Measurements from ENCODE around the gene PI4KA. TPM values are rescaled to one million over a fixed set of nuclear protein-coding genes. Genes with fewer than 3 reads are reported as not detected.

PI4KA gene
- total RNA-seq, 1 experiment from 2014 or later = 65.8 TPM

GRCh38 chr22:20792966-20793728 lies 65.5 kb downstream of the PI4KA start:
- Histone ChIP-seq H3K23me2 (ENCODE audit: insufficient read length, low read depth, low read length, poor library complexity, severe bottlenecking) (no peaks in the 10 kb centered on the region), H3K56ac (ENCODE audit: insufficient read length, low read depth, low read length) (no peak overlapping the region), H2BK5ac (ENCODE audit: insufficient read length, low read length) (no peak overlapping the region), H2BK12ac (ENCODE audit: insufficient read length, low read depth, low read length) (no peak overlapping the region), H3K9ac (ENCODE audit: extremely low read depth, insufficient read length, low read length) (no peak overlapping the region), H2AK5ac (ENCODE audit: insufficient read length, low read length) (no peak overlapping the region), H4K8ac (replicated peaks; ENCODE audit: insufficient read length, low read depth, low read length) (no peak overlapping the region), H3K27me3 (ENCODE audit: insufficient read depth, low read length) (no peaks in the 10 kb centered on the region), H3K27ac (ENCODE audit: insufficient read length, low read depth, low read length) (no peak overlapping the region), H2BK120ac (ENCODE audit: low read depth, low read length, poor library complexity, severe bottlenecking) (no peak overlapping the region), H3K79me2 (ENCODE audit: insufficient read depth, low read length) (no peaks in the 10 kb centered on the region), H3T11ph (ENCODE audit: low read length) (no peak overlapping the region), H3K4ac (ENCODE audit: low read depth, low read length) (no peak overlapping the region), H3K9me3 (ENCODE audit: control insufficient read depth, low read depth, low read length) (no peaks in the 10 kb centered on the region), H3K18ac (ENCODE audit: insufficient read length, low read depth, low read length) (no peak overlapping the region), H2AFZ (ENCODE audit: low read length) (no peak overlapping the region), H3K4me2 (ENCODE audit: insufficient read depth, insufficient read length, low read length) (no peak overlapping the region), H3K4me1 (ENCODE audit: insufficient read depth, low read length) (no peaks in the 10 kb centered on the region), H3K14ac (ENCODE audit: insufficient read depth, low read length) (no peak overlapping the region), H3K23ac (ENCODE audit: insufficient read length, low read depth, low read length) (no peak overlapping the region), H3K79me1 (ENCODE audit: insufficient read depth, low read depth, low read length, poor library complexity, severe bottlenecking) (no peaks in the 10 kb centered on the region), H4K5ac (ENCODE audit: insufficient read length, low read depth, low read length) (no peak overlapping the region), H2BK20ac (ENCODE audit: low read depth, low read length, poor library complexity, severe bottlenecking) (no peak overlapping the region), H4K20me1 (ENCODE audit: control insufficient read depth, insufficient read depth, insufficient read length) (no peaks in the 10 kb centered on the region), H2BK15ac (ENCODE audit: low read depth, low read length) (no peak overlapping the region), H4K91ac (ENCODE audit: insufficient read length, low read depth, low read length) (no peak overlapping the region)
- no peak for DNase-seq
- H3K9me3 Mint-ChIP-seq = no peaks in the 10 kb centered on the region
- 0 out of 7 replicates have a peak overlapping the region, but pooled peaks of 1 of the 3 experiments have one; percentile 66 for H3K27ac Mint-ChIP-seq
- H3K36me3 Mint-ChIP-seq (ENCODE audit: insufficient read depth in 1 of 3, low read depth in 3 of 3) = peaks cover 0 to 45% (median under 1%) of the 10 kb centered on the region in 3 experiments; a peak in 4 of 7 replicates
- H3K4me1 Mint-ChIP-seq = no peaks in the 10 kb centered on the region
- TF ChIP-seq, protein P1, sequence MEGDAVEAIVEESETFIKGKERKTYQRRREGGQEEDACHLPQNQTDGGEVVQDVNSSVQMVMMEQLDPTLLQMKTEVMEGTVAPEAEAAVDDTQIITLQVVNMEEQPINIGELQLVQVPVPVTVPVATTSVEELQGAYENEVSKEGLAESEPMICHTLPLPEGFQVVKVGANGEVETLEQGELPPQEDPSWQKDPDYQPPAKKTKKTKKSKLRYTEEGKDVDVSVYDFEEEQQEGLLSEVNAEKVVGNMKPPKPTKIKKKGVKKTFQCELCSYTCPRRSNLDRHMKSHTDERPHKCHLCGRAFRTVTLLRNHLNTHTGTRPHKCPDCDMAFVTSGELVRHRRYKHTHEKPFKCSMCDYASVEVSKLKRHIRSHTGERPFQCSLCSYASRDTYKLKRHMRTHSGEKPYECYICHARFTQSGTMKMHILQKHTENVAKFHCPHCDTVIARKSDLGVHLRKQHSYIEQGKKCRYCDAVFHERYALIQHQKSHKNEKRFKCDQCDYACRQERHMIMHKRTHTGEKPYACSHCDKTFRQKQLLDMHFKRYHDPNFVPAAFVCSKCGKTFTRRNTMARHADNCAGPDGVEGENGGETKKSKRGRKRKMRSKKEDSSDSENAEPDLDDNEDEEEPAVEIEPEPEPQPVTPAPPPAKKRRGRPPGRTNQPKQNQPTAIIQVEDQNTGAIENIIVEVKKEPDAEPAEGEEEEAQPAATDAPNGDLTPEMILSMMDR (conservative IDR thresholded peaks at IDR 0.05) = no peak
- no CpG with 5 or more reads among the region's 3 CpGs for WGBS (ENCODE audit: extremely low coverage, insufficient read length, low lambda C conversion rate)
- H3K4me3 Mint-ChIP-seq = no peak overlapping the region
- H3K27me3 Mint-ChIP-seq (ENCODE audit: low read depth) = no peaks in the 10 kb centered on the region
